Neural progenitor cell (in vitro differentiated cells): Measurements from ENCODE around the gene ITGAL. TPM values are rescaled to one million over a fixed set of nuclear protein-coding genes. Genes with fewer than 3 reads are reported as not detected.

Experiments used
- DNase-seq: peaks from one replicate; pipeline ENCODE4 v3.0.0-alpha.2; 2016; ENCODE audit warnings: low spot score
- H2AFZ ChIP-seq: fragments of 200-600 bp; sonication (generic); replicated peaks from 2 replicates; pipeline ENCODE4 v1.6.1; 2016; ENCODE audit warnings: antibody characterized with exemption
- H3F3A ChIP-seq: fragments of 200-600 bp; sonication (generic); 2 replicates; pipeline ENCODE4 v1.6.1; 2016; ENCODE audit warnings: antibody characterized with exemption, low read depth
- H3K27ac ChIP-seq: fragments of 200-600 bp; sonication (generic); 2 replicates; pipeline ENCODE4 v1.5.1; 2016; ENCODE audit warnings: mild to moderate bottlenecking
- H3K27me3 ChIP-seq: fragments of 200-600 bp; sonication (generic); 2 replicates; pipeline ENCODE4 v1.6.1; 2016; ENCODE audit warnings: mild to moderate bottlenecking, moderate library complexity
- H3K36me3 ChIP-seq: fragments of 200-600 bp; sonication (generic); 2 replicates; pipeline ENCODE4 v1.5.1; 2016
- H3K4me1 ChIP-seq: fragments of 200-600 bp; sonication (generic); 2 replicates; pipeline ENCODE4 v1.6.1; 2016; ENCODE audit warnings: mixed run types
- H3K4me2 ChIP-seq: fragments of 200-600 bp; sonication (generic); 2 replicates; pipeline ENCODE4 v1.6.1; 2016
- H3K4me3 ChIP-seq: fragments of 200-600 bp; sonication (generic); 2 replicates; pipeline ENCODE4 v1.5.1; 2016
- H3K79me2 ChIP-seq: fragments of 200-600 bp; sonication (generic); 2 replicates; pipeline ENCODE4 v1.6.1; 2016; ENCODE audit warnings: low read depth
- H3K9ac ChIP-seq: fragments of 200-600 bp; sonication (generic); 2 replicates; pipeline ENCODE4 v1.6.1; 2016
- H3K9me3 ChIP-seq: fragments of 200-600 bp; sonication (generic); 2 replicates; pipeline ENCODE4 v1.5.1; 2016; ENCODE audit warnings: low read depth
- H4K20me1 ChIP-seq: fragments of 200-600 bp; sonication (generic); 2 replicates; pipeline ENCODE4 v1.6.1; 2016; ENCODE audit warnings: low read depth
- H3K27ac Mint-ChIP-seq: 3 replicates; pipeline ENCODE4 v1.8.0; 2021; ENCODE audit warnings: mixed read lengths
- H3K27me3 Mint-ChIP-seq: 2 replicates; pipeline ENCODE4 v1.8.0; 2022; ENCODE audit warnings: low read depth, mild to moderate bottlenecking, inconsistent platforms, moderate library complexity, mixed read lengths; ENCODE audit not compliant: insufficient read depth
- H3K36me3 Mint-ChIP-seq: 3 replicates; pipeline ENCODE4 v1.8.0; 2021; ENCODE audit warnings: mixed read lengths
- H3K4me1 Mint-ChIP-seq: 3 replicates; pipeline ENCODE4 v1.8.0; 2021; ENCODE audit warnings: mixed read lengths
- H3K4me3 Mint-ChIP-seq: 3 replicates; pipeline ENCODE4 v1.8.0; 2021; ENCODE audit warnings: mild to moderate bottlenecking, moderate library complexity, mixed read lengths
- H3K9me3 Mint-ChIP-seq: 3 replicates; pipeline ENCODE4 v1.8.0; 2020; ENCODE audit warnings: mixed read lengths
- CTCF ChIP-seq: fragments of 200-600 bp; sonication (generic); IDR thresholded peaks from 2 replicates; pipeline ENCODE4 v1.5.1; 2017; ENCODE audit warnings: antibody characterized with exemption, mild to moderate bottlenecking
- EZH2 ChIP-seq: fragments of 200-600 bp; sonication (generic); IDR thresholded peaks from 2 replicates; pipeline ENCODE4 v1.6.1; 2017; ENCODE audit warnings: antibody characterized with exemption, mild to moderate bottlenecking, moderate library complexity
- EZH2phosphoT487 ChIP-seq: fragments of 200-600 bp; sonication (generic); IDR thresholded peaks from 2 replicates; pipeline ENCODE4 v1.6.1; 2017; ENCODE audit warnings: antibody characterized with exemption
- total RNA-seq: library from RNA; depleted of rRNA; stranded (reverse); fragments of >200 nt; gene quantifications from 2 replicates; pipeline ENCODE4 v1.2.3, GENCODE V29; 2015; ENCODE audit warnings: low replicate concordance

The ITGAL gene
- total RNA-seq, 1 donor from 2014 or later: not detected

GRCh38 chr16:30488764-30489605 lies 16.4 kb downstream of the ITGAL start:
- Mint-ChIP-seq H3K27me3 (peaks cover 12% of the 10 kb centered on the region), H3K27ac (no peak overlapping the region), H3K4me3 (no peak overlapping the region), H3K4me1 (peaks cover 6% of the 10 kb centered on the region), H3K36me3 (no peaks in the 10 kb centered on the region), H3K9me3 (no peaks in the 10 kb centered on the region)
- Histone ChIP-seq H3K4me3 (no peak overlapping the region), H3K27me3 (no peaks in the 10 kb centered on the region), H3K9ac (no peak overlapping the region), H3K79me2 (no peaks in the 10 kb centered on the region), H3K36me3 (no peaks in the 10 kb centered on the region), H3K9me3 (no peaks in the 10 kb centered on the region), H4K20me1 (no peaks in the 10 kb centered on the region), H3K4me2 (no peak overlapping the region), H3K4me1 (peaks cover 8% of the 10 kb centered on the region), H2AFZ (peak overlapping the region; percentile 52), H3F3A (peaks cover 3% of the 10 kb centered on the region), H3K27ac (no peak overlapping the region)
- TF ChIP-seq EZH2: no peak
- TF ChIP-seq EZH2phosphoT487: no peak
- TF ChIP-seq CTCF: no peak
- DNase-seq: no peak

GRCh38 chr16:30490210-30490609 lies 17.7 kb downstream of the ITGAL start:
- Mint-ChIP-seq H3K4me1 (peaks cover 6% of the 10 kb centered on the region), H3K4me3 (no peak overlapping the region), H3K36me3 (no peaks in the 10 kb centered on the region), H3K27ac (no peak overlapping the region), H3K9me3 (no peaks in the 10 kb centered on the region), H3K27me3 (peaks cover 12% of the 10 kb centered on the region)
- DNase-seq: peak; percentile 51
- Histone ChIP-seq H3K27ac (no peak overlapping the region), H3K4me1 (peaks cover 8% of the 10 kb centered on the region), H3K79me2 (no peaks in the 10 kb centered on the region), H3K36me3 (no peaks in the 10 kb centered on the region), H3K9me3 (no peaks in the 10 kb centered on the region), H3K9ac (no peak overlapping the region), H3K27me3 (no peaks in the 10 kb centered on the region), H2AFZ (no peak overlapping the region), H3K4me2 (peak overlapping the region; percentile 14), H3F3A (peaks cover 3% of the 10 kb centered on the region), H4K20me1 (no peaks in the 10 kb centered on the region), H3K4me3 (no peak overlapping the region)
- TF ChIP-seq EZH2: no peak
- no peak for TF ChIP-seq CTCF
- no peak for TF ChIP-seq EZH2phosphoT487

- H3K36me3 ChIP-seq: no peaks in the 10 kb centered on the region
- H3K27ac ChIP-seq: no peak overlapping the region
- no peak overlapping the region for H2AFZ ChIP-seq
- H4K20me1 ChIP-seq: no peaks in the 10 kb centered on the region
- H3K36me3 Mint-ChIP-seq: no peaks in the 10 kb centered on the region
- no peak overlapping the region for H3K9ac ChIP-seq
- peaks cover 4% of the 10 kb centered on the region for H3K4me1 Mint-ChIP-seq
- DNase-seq: no peak
- no peaks in the 10 kb centered on the region for H3K9me3 ChIP-seq
- H3K4me1 ChIP-seq: peaks cover 8% of the 10 kb centered on the region
- H3F3A ChIP-seq: peaks cover 3% of the 10 kb centered on the region
- H3K27ac Mint-ChIP-seq: no peak overlapping the region
- H3K4me3 Mint-ChIP-seq: no peak overlapping the region
- H3K79me2 ChIP-seq: no peaks in the 10 kb centered on the region
- peaks cover 9% of the 10 kb centered on the region for H3K27me3 Mint-ChIP-seq
- TF ChIP-seq CTCF (no peak), EZH2 (no peak), EZH2phosphoT487 (no peak)
- no peaks in the 10 kb centered on the region for H3K27me3 ChIP-seq
- no peak overlapping the region for H3K4me2 ChIP-seq
- H3K4me3 ChIP-seq: no peak overlapping the region
- no peaks in the 10 kb centered on the region for H3K9me3 Mint-ChIP-seq
Measured at GRCh38 chr16:30491229-30491628, 18.7 kb downstream of the ITGAL start.
